Measurements from ENCODE around the gene AOAH. TPM values are rescaled to one million over a fixed set of nuclear protein-coding genes. Genes with fewer than 3 reads are reported as not detected.

Gene AOAH
- total RNA-seq, 1 experiment from 2014 or later, result not detected

- BruUV-seq (replicated peaks), result no TSS peak
- Histone ChIP-seq H3K4me3 (ENCODE audit: low read depth, low read length, poor library complexity, severe bottlenecking) (no peak overlapping the region), H3K9me3 (ENCODE audit: low read depth, low read length, poor library complexity, severe bottlenecking) (no peaks in the 10 kb centered on the region), H3K27me3 (replicated peaks; ENCODE audit: insufficient read depth, low read depth, low read length, poor library complexity) (no peaks in the 10 kb centered on the region), H3K4me1 (ENCODE audit: insufficient read depth, low read length, poor library complexity, severe bottlenecking) (no peaks in the 10 kb centered on the region), H3K36me3 (ENCODE audit: insufficient read depth, low read length, poor library complexity, severe bottlenecking) (no peaks in the 10 kb centered on the region), H3K27ac (ENCODE audit: low read depth, low read length, poor library complexity, severe bottlenecking) (no peak overlapping the region)
- ChIA-PET POLR2A (ENCODE audit: low non-redundant PET) (no interaction called here), CTCF (no interaction called here)
- TF ChIP-seq CTCF (conservative IDR thresholded peaks at IDR 0.05; ENCODE audit: low read depth, low read length), result no peak
- no peak for TF ChIP-seq EZH2 (IDR thresholded peaks at IDR 0.05; ENCODE audit: borderline replicate concordance, low read depth, low read length, poor library complexity, severe bottlenecking)
- intact Hi-C loops (cut with micrococcal nuclease; ENCODE audit: unreplicated experiment), result no loop called here
- no peak for DNase-seq (ENCODE audit: low spot score)
These were observed 60.8 kb downstream of the AOAH start for GRCh38 chr7:36663481-36663880.

DNA sequence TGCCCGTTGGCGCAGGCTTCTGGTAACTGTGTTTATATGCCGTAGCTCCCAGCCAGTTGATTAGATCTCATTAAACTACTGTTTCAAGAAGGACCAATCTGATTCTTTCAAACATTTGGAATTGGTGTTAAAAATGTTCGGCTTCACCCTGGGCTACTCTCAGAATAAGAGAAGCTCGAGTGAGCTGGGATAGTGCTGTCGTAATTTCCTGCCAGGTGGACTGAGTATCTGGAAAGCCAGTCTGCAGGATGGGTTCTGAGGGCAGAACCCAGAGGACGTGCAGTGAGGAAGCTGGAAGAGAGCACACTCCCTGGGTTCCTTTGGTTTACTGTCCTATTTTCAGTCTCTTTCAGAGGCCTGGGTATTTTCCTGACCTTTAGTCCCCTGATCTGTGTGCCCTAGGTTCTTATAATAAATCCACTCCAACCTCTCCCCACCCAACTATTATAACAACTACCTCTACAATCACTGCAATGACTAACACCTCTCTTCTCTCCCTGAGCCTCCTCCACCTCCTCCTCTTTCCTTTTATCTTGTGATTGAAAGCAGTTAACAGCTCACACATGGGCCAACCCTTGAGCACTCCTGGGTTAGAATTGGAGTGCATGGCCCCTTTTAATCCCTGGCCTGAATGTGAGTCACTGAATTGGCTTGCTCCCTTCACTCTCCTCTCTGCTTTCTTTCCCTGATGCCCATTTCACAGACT lies 63.0 kb downstream of the AOAH start:
- no peaks in the 10 kb centered on the region for H3K9me3 ChIP-seq (ENCODE audit: low read depth, low read length, poor library complexity, severe bottlenecking)
- H3K27ac ChIP-seq (ENCODE audit: low read depth, low read length, poor library complexity, severe bottlenecking), result no peak overlapping the region
- H3K4me3 ChIP-seq (ENCODE audit: low read depth, low read length, poor library complexity, severe bottlenecking), result no peak overlapping the region
- no peak for DNase-seq (ENCODE audit: low spot score)
- H3K36me3 ChIP-seq (ENCODE audit: insufficient read depth, low read length, poor library complexity, severe bottlenecking), result no peaks in the 10 kb centered on the region
- intact Hi-C loops (cut with micrococcal nuclease; ENCODE audit: unreplicated experiment), result no loop called here
- CTCF ChIA-PET, result no interaction called here
- TF ChIP-seq CTCF (conservative IDR thresholded peaks at IDR 0.05; ENCODE audit: low read depth, low read length) (no peak), EZH2 (IDR thresholded peaks at IDR 0.05; ENCODE audit: borderline replicate concordance, low read depth, low read length, poor library complexity, severe bottlenecking) (no peak)
- BruUV-seq (replicated peaks), result no TSS peak
- no peaks in the 10 kb centered on the region for H3K4me1 ChIP-seq (ENCODE audit: insufficient read depth, low read length, poor library complexity, severe bottlenecking)
- POLR2A ChIA-PET (ENCODE audit: low non-redundant PET), result no interaction called here
- no peaks in the 10 kb centered on the region for H3K27me3 ChIP-seq (replicated peaks; ENCODE audit: insufficient read depth, low read depth, low read length, poor library complexity)

GRCh38 chr7:36659638-36660341 lies 64.5 kb downstream of the AOAH start:
- no TSS peak for BruUV-seq (replicated peaks)
- no peak for TF ChIP-seq EZH2 (IDR thresholded peaks at IDR 0.05; ENCODE audit: borderline replicate concordance, low read depth, low read length, poor library complexity, severe bottlenecking)
- TF ChIP-seq CTCF (conservative IDR thresholded peaks at IDR 0.05; ENCODE audit: low read depth, low read length), result no peak
- CTCF ChIA-PET, result no interaction called here
- intact Hi-C loops (cut with micrococcal nuclease; ENCODE audit: unreplicated experiment), result no loop called here
- Histone ChIP-seq H3K27me3 (replicated peaks; ENCODE audit: insufficient read depth, low read depth, low read length, poor library complexity) (no peaks in the 10 kb centered on the region), H3K4me1 (ENCODE audit: insufficient read depth, low read length, poor library complexity, severe bottlenecking) (no peaks in the 10 kb centered on the region), H3K27ac (ENCODE audit: low read depth, low read length, poor library complexity, severe bottlenecking) (no peak overlapping the region), H3K4me3 (ENCODE audit: low read depth, low read length, poor library complexity, severe bottlenecking) (no peak overlapping the region), H3K36me3 (ENCODE audit: insufficient read depth, low read length, poor library complexity, severe bottlenecking) (no peaks in the 10 kb centered on the region), H3K9me3 (ENCODE audit: low read depth, low read length, poor library complexity, severe bottlenecking) (no peaks in the 10 kb centered on the region)
- no peak for DNase-seq (ENCODE audit: low spot score)
- POLR2A ChIA-PET (ENCODE audit: low non-redundant PET), result no interaction called here
